Measurements from ENCODE around the gene TNFAIP2.
A peak's percentile ranks its signal among the peaks of the same experiment; 100 is the strongest.

Gene TNFAIP2

GRCh38 chr14:103130965-103131364 lies 7.7 kb downstream of the TNFAIP2 start:
- no peak for DNase-seq (ENCODE audit: low read depth, low spot score)
- peak overlapping the region; percentile 62 for H3K27ac ChIP-seq

- DNase-seq (ENCODE audit: low read depth, low spot score) = no peak
- H3K27ac ChIP-seq = peak overlapping the region; percentile 62
Observed at GRCh38 chr14:103131580-103131979, 8.3 kb downstream of the TNFAIP2 start.

- DNase-seq (ENCODE audit: low read depth, low spot score) = no peak
- H3K27ac ChIP-seq = no peak overlapping the region
Observed at GRCh38 chr14:103132381-103133209, 9.3 kb downstream of the TNFAIP2 start.

DNA sequence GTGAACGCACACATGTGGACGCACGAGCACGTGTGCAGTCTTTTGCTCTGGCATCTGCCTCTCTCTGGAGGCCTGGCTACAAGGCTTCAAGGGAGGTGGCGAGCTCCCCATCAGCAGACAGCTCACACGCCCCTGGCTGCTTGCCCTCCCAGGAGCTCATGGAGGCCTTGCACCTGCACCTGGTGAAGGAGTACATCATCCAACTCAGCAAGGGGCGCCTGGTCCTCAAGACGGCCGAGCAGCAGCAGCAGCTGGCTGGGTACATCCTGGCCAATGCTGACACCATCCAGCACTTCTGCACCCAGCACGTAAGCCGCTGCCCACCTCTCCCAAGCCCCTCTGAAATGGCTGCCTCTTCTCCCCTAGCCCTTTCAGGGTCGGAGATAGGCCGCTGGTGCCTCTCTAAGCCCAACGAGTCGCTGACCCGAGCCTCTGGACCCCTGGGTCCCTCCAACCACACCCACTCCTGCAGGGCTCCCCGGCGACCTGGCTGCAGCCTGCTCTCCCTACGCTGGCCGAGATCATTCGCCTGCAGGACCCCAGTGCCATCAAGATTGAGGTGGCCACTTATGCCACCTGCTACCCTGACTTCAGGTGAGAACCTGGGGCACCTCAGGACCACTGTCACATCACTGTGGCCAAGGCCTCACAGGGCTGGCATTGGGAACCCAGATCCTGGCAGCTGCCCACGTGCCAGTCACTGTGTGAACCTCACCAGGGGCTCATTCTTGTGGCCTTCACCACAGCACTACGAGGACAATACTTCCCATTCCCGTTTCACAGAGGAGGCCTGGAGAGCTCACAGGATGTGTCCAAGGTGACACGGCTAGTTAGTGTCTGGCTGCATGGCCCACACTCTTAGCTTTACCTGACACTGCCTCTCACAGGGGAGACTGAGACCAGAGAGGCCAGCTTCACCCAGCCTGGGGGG lies 10.2 kb downstream of the TNFAIP2 start:
- no peak for DNase-seq (ENCODE audit: low read depth, low spot score)
- no peak overlapping the region for H3K27ac ChIP-seq

DNA sequence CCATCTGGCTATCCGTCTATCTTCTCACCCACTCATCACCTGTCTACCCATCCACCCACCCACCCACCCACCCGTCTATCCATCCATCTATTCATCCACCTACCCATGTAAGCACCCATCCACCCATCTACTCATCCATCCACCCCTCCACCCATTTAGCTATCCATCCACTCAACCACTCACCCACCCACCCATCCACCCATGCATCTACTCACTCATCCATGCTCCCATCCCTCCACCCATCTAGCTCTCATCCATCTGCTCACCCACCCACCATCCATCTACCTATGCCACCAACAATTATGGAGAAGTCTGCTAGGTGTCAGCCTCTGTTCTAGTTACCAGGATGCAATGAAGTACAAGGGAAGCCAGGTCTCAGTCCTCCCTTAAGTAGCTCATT lies 11.1 kb downstream of the TNFAIP2 start:
- no peak overlapping the region for H3K27ac ChIP-seq
- no peak for DNase-seq (ENCODE audit: low read depth, low spot score)

- H3K27ac ChIP-seq = no peak overlapping the region
- no peak for DNase-seq (ENCODE audit: low read depth, low spot score)
Observed at GRCh38 chr14:103134919-103135318, 11.7 kb downstream of the TNFAIP2 start.

DNA sequence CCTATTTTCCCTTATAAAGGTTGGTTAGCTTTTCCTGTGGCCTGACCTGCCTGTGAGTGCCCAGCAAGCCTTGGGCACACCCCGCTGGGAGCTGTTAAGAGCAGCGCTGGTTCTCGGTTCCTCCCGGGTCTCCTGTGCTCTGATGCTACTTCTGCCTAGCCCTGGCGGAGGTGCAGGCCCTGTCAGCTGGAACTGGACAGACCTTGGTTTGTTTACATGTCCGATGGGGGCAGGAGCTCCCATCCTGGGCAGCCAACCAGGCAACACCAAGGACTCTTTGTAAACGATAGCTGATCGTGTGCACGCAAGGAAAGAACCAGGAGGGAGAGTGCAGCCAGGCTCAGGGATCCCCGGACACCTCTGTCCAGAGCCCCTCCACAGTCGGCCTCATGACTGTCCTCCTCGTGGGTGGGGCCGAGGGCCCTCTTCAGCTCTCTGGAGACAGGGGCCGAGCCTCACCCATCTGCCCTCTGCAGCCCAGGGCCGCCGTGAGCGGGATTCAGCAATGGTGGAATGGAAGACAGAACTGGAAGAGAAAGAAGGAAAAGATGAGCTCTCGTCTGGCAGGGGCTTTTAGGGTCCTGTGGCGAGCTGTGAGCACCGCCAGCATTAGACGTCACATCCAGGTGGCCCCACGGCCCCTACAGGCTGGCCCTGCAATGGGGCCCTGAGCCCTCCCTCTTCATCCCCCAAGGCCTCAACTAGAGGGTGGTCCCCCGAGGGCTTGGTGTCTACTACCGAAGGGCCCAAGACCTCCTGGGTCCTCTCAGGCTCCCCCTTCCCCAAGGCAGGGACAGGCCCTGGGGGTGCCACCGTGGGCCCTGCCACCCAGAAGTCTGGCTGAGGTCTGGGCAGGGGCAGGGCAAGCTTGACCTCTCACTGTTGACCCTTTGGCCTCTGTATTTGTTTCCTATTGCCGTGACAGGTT lies 12.3 kb downstream of the TNFAIP2 start:
- H3K27ac ChIP-seq = peak overlapping the region; percentile 82
- DNase-seq (ENCODE audit: low read depth, low spot score) = no peak

DNA sequence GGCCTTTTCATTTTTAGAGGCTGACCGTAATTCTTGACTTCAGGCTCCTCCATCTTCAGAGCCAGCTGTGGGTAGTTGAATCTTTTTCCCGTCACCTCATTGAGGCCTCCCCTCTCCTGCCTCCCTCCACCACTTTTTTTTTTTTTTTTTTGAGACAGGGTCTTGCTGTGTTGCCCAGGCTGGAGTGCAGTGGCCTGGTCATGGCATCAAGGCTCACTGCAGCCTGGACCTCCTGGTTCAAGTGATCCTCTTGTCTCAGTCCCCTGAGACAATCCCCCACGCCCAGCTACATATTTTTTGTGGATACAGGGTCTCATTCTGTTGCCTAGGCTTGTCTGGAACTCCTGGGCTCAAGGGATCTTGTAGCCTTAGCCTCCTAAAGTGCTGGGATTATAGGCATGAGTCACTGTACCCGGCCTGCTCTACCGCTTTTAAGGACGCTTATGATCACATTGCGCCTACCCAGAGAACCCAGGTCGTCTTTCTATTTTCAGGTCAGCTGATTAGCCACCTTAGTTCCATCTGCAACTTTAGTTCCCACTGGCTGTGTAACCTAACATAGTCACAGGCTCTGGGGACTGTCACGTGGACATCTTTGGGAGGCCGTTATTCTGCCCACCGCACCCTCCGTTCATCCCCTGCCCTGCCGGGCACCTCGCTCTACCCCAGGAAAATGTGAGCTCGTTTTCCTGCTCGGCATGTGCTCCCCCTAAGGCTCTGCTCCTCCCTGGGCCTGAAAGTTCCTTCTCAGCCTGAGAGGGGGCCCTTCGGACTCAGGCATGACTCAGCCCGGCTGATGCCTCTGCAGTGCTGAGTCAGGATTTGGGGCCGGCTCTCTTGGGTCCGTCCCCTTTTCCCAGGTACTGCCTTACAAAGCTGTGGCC lies 13.4 kb downstream of the TNFAIP2 start:
- no peak for DNase-seq (ENCODE audit: low read depth, low spot score)
- H3K27ac ChIP-seq = peak overlapping the region; percentile 82

- H3K27ac ChIP-seq = peak overlapping the region; percentile 82
- no peak for DNase-seq (ENCODE audit: low read depth, low spot score)
Observed at GRCh38 chr14:103137689-103138300, 14.5 kb downstream of the TNFAIP2 start.

- H3K27ac ChIP-seq = no peak overlapping the region
- no peak for DNase-seq (ENCODE audit: low read depth, low spot score)
Observed at GRCh38 chr14:103138301-103139131, 15.3 kb downstream of the TNFAIP2 start.

DNA sequence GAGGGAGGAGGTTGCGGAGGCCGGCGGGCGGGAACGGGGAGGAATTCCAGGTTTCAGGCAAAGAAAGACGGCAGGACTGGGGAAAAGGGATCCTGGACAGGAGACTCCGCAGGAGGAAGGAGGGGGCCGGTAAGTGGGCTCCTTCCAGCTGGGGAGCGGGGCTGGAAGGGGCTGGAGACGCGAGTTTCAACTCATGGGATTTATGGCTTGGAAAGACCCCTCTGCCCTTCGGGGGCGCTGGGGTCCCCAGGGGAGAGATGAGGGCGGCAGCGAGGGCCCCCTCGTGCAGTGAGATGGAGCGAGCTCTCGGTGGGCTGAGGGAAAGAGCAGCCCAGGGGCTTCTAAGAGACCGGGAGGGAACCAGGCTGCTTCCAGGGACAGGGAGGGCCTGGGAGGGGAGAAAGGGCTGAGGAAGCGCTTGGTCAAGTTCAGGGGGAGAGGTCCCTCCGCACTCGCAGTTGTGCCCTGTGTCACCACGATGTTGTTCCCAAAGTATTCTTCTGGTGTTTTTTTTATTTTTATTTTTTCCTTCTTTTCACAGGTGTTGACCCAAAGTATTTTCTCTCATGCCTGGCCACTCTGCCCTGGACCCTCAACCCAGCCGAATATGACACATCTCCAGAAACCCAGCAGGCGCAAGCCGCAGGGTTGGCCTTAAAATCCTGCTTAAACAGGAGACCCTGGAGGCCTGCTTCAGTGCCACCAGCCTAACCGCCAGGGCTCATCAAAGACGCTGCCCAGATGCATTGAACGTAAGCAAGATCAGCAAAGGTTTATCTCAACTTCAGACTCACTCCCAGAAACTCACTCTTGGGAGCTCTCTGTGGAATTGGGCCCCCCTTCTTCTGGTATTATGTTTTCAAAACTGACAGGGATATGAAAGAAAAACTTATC lies 16.1 kb downstream of the TNFAIP2 start:
- no peak for DNase-seq (ENCODE audit: low read depth, low spot score)
- H3K27ac ChIP-seq = no peak overlapping the region

- no peak for DNase-seq (ENCODE audit: low read depth, low spot score)
- H3K27ac ChIP-seq = no peak overlapping the region
Observed at GRCh38 chr14:103140316-103141109, 17.3 kb downstream of the TNFAIP2 start.

DNA sequence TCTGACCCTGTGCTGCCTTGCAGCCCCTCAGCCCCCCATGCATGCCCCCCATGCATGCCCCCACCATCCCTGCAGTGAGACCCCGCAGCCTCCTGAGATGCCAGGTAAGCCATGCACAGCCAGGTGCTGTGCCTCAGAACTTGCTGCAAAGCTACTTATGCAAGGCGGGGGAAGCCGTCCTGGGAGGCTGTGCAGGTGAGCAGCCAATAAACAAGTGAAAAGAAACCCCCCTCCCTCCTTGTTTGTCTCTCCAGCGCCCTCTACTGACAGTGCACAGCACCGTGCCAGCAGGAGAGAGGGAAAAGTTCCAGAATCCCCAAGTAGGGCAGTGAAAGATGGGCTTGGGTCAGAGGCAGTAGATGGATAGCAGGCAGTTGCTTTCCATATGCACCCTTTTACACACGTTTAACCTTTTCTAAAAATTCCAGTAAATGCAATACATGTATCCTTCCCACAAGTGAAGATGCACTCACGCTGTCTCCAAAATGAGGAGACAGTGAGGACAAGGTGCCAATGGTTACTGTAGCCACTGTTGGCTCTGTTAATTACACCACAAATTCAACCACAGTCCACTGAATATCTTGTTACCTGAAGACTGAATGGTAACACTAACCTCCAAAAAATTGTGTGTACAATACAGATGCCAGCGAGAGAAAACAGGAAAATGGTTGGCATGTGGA lies 18.0 kb downstream of the TNFAIP2 start:
- H3K27ac ChIP-seq = no peak overlapping the region
- DNase-seq (ENCODE audit: low read depth, low spot score) = no peak

DNA sequence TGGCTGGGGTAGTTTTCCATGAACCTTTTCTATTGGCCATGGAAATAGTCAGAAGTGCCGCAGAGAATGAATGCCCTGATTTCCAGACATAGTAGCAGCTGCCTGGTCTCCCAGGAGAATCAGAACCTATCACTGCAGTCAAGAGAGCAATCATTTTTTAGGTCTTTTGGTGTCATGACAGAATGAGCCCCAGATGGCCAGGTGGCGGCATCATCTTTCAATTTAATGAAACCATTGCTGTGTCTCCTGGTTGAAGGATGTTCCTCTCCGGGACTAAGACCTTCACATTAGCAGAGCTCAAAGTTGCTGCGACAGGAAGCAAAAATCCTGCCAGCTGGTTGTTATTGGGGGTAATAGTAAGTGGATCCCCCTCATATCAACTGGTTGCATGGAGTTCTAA lies 18.8 kb downstream of the TNFAIP2 start:
- no peak overlapping the region for H3K27ac ChIP-seq
- no peak for DNase-seq (ENCODE audit: low read depth, low spot score)

- H3K27ac ChIP-seq = peak overlapping the region; percentile 54
- DNase-seq (ENCODE audit: low read depth, low spot score) = no peak
Observed at GRCh38 chr14:103142721-103143302, 19.6 kb downstream of the TNFAIP2 start.
